ENCODE data around the gene ACTR5. TPM values are rescaled to one million over a fixed set of nuclear protein-coding genes. Genes with fewer than 3 reads are reported as not detected.
A peak's percentile ranks its signal among the peaks of the same experiment; 100 is the strongest.

ACTR5 gene
- total RNA-seq, 2 experiments from 2014 or later: 7.1 to 7.4 TPM

- ATAC-seq: no peak
- Mint-ChIP-seq H3K27ac (no peak overlapping the region), H3K4me3 (peak overlapping the region; percentile 34), H3K4me1 (ENCODE audit: low read depth) (peaks cover 58% of the 10 kb centered on the region), H3K27me3 (peaks cover 87% of the 10 kb centered on the region), H3K36me3 (ENCODE audit: low read depth) (no peaks in the 10 kb centered on the region), H3K9me3 (peaks cover 3% of the 10 kb centered on the region)
- intact Hi-C loops (cut with micrococcal nuclease): loop anchor here (5.0 kb wide), 1 partner anchor 42 kb away; no protein-coding TSS in a partner anchor
- CTCF ChIA-PET: interaction anchor here (1.0 to 6.3 kb wide), 9 partner anchors 10 to 201 kb away, joined by 3 to 31 read pairs (median 4); partner anchors contain the start of gene ACTR5
- peak; percentile 33 for DNase-seq
- TF ChIP-seq CTCF (IDR thresholded peaks at IDR 0.05): no peak
- POLR2A ChIA-PET: interaction anchor here (1.6 kb wide), 1 partner anchor 10 kb away, joined by 4 read pairs; no protein-coding TSS in a partner anchor
Measured at GRCh38 chr20:38728911-38729642, 19.2 kb upstream of the ACTR5 start.

- TF ChIP-seq CTCF (IDR thresholded peaks at IDR 0.05): no peak
- intact Hi-C loops (cut with micrococcal nuclease): loop anchor here (2.0 to 5.0 kb wide), 2 partner anchors 42 to 83 kb away; no protein-coding TSS in a partner anchor
- Mint-ChIP-seq H3K4me1 (ENCODE audit: low read depth) (peaks cover 54% of the 10 kb centered on the region), H3K27me3 (peaks cover 86% of the 10 kb centered on the region), H3K9me3 (peaks cover 3% of the 10 kb centered on the region), H3K27ac (no peak overlapping the region), H3K36me3 (ENCODE audit: low read depth) (no peaks in the 10 kb centered on the region), H3K4me3 (no peak overlapping the region)
- ChIA-PET POLR2A (no interaction called here), CTCF (interaction anchor here (1.1 to 6.3 kb wide), 8 partner anchors 11 to 165 kb away, joined by 3 to 31 read pairs (median 6); partner anchors contain the start of gene ACTR5)
- no peak for ATAC-seq
- DNase-seq: no peak
Measured at GRCh38 chr20:38729767-38730166, 18.5 kb upstream of the ACTR5 start.

- TF ChIP-seq CTCF (IDR thresholded peaks at IDR 0.05): no peak
- DNase-seq (peak; percentile 30), ATAC-seq (no peak)
- Mint-ChIP-seq H3K27me3 (peaks cover 86% of the 10 kb centered on the region), H3K4me3 (peak overlapping the region; percentile 55), H3K36me3 (ENCODE audit: low read depth) (no peaks in the 10 kb centered on the region), H3K9me3 (peaks cover 3% of the 10 kb centered on the region), H3K4me1 (ENCODE audit: low read depth) (peaks cover 51% of the 10 kb centered on the region), H3K27ac (no peak overlapping the region)
- POLR2A ChIA-PET: interaction anchor here (1.1 kb wide), 1 partner anchor 76 kb away, joined by 3 read pairs; no protein-coding TSS in a partner anchor
- intact Hi-C loops (cut with micrococcal nuclease): loop anchor here (2.0 kb wide), 1 partner anchor 84 kb away; no protein-coding TSS in a partner anchor
- CTCF ChIA-PET: interaction anchor here (0.9 to 6.3 kb wide), 18 partner anchors 11 to 162 kb away, joined by 3 to 31 read pairs (median 5); partner anchors contain the start of gene ACTR5
Measured at GRCh38 chr20:38730167-38730988, 17.9 kb upstream of the ACTR5 start.

GRCh38 chr20:38730989-38731737 lies 17.1 kb upstream of the ACTR5 start:
- no peak overlapping the region for H3K27ac Mint-ChIP-seq

More at GRCh38 chr20:38730989-38731737, 17.1 kb upstream of the ACTR5 start:
- H3K9me3 Mint-ChIP-seq: peaks cover 3% of the 10 kb centered on the region
- peaks cover 87% of the 10 kb centered on the region for H3K27me3 Mint-ChIP-seq
- DNase-seq: peak; percentile 86
- H3K4me1 Mint-ChIP-seq (ENCODE audit: low read depth): peaks cover 44% of the 10 kb centered on the region
- no peaks in the 10 kb centered on the region for H3K36me3 Mint-ChIP-seq (ENCODE audit: low read depth)
- intact Hi-C loops (cut with micrococcal nuclease): loop anchor here (2.0 kb wide), 1 partner anchor 84 kb away; no protein-coding TSS in a partner anchor
- peak overlapping the region; percentile 55 for H3K4me3 Mint-ChIP-seq
- ChIA-PET POLR2A (interaction anchor here (1.1 kb wide), 1 partner anchor 75 kb away, joined by 3 read pairs; no protein-coding TSS in a partner anchor), CTCF (interaction anchor here (0.9 to 6.3 kb wide), 19 partner anchors 8 to 161 kb away, joined by 3 to 31 read pairs (median 4); partner anchors contain the start of gene ACTR5)
- TF ChIP-seq CTCF (IDR thresholded peaks at IDR 0.05): peak; percentile 99
- peak; percentile 77 for ATAC-seq
